Neuronal stem cell (in vitro differentiated cells): Measurements from ENCODE around the gene TXNL4B.

Source experiments
- DNase-seq: peaks from one replicate; pipeline ENCODE4 v3.0.0-alpha.2; 2013; ENCODE audit warnings: low spot score
- H2AFZ ChIP-seq: one replicate; pipeline ENCODE4 v1.6.1; 2013; ENCODE audit warnings: mild to moderate bottlenecking, low read length, inconsistent platforms
- H2AK5ac ChIP-seq: 2 replicates; pipeline ENCODE4 v1.6.1; 2013; ENCODE audit warnings: low read depth, mild to moderate bottlenecking, inconsistent platforms, low read length, moderate library complexity, mixed read lengths
- H2BK120ac ChIP-seq: 2 replicates; pipeline ENCODE4 v1.6.1; 2013; ENCODE audit warnings: low read depth, mild to moderate bottlenecking, inconsistent platforms, low read length, moderate library complexity, mixed read lengths
- H2BK12ac ChIP-seq: one replicate; pipeline ENCODE4 v1.6.1; 2013; ENCODE audit warnings: low read length, inconsistent platforms
- H2BK15ac ChIP-seq: 2 replicates; pipeline ENCODE4 v1.6.1; 2013; ENCODE audit warnings: mild to moderate bottlenecking, low read length, inconsistent platforms, mixed read lengths
- H2BK5ac ChIP-seq: one replicate; pipeline ENCODE4 v1.6.1; 2013; ENCODE audit warnings: inconsistent platforms, mild to moderate bottlenecking, low read length, moderate library complexity
- H3K14ac ChIP-seq: one replicate; pipeline ENCODE4 v1.6.1; 2013; ENCODE audit warnings: low read length, inconsistent platforms
- H3K18ac ChIP-seq: 2 replicates; pipeline ENCODE4 v1.6.1; 2013; ENCODE audit warnings: low read length, inconsistent platforms
- H3K23ac ChIP-seq: 2 replicates; pipeline ENCODE4 v1.6.1; 2013; ENCODE audit warnings: low read depth, mild to moderate bottlenecking, mixed read lengths, low read length, inconsistent platforms; ENCODE audit not compliant: poor library complexity
- H3K27ac ChIP-seq: replicated peaks from 3 replicates; pipeline ENCODE4 v1.5.1; 2013; ENCODE audit warnings: low read length, inconsistent platforms
- H3K27me3 ChIP-seq, 3 experiments: 2 replicates each; pipeline ENCODE4 v1.6.1; 2013; ENCODE audit warnings: low read length in 3 of 3, mild to moderate bottlenecking in 2 of 3, inconsistent platforms in 1 of 3, low read depth in 1 of 3, mixed read lengths in 1 of 3, moderate library complexity in 1 of 3; ENCODE audit not compliant: control insufficient read depth in 3 of 3, insufficient read depth in 3 of 3
- H3K36me3 ChIP-seq, 2 donors: replicated peaks in 1 of 2; 2 replicates each; pipeline ENCODE4 v1.6.1; 2013; ENCODE audit warnings: low read length in 2 of 2; ENCODE audit not compliant: control insufficient read depth in 2 of 2, insufficient read depth in 2 of 2
- H3K4ac ChIP-seq: 2 replicates; pipeline ENCODE4 v1.6.1; 2013; ENCODE audit warnings: inconsistent platforms, mild to moderate bottlenecking, low read length, moderate library complexity
- H3K4me1 ChIP-seq, 2 donors: 1 replicate in 1 of 2; 2 replicates in 1 of 2; pipeline ENCODE4 v1.6.1; 2013; ENCODE audit warnings: low read length in 2 of 2, low read depth in 1 of 2; ENCODE audit not compliant: control insufficient read depth in 2 of 2, insufficient read depth in 1 of 2
- H3K4me2 ChIP-seq: one replicate; pipeline ENCODE4 v1.6.1; 2013; ENCODE audit warnings: mild to moderate bottlenecking, low read length, inconsistent platforms; ENCODE audit not compliant: insufficient read depth, poor library complexity, severe bottlenecking
- H3K4me3 ChIP-seq, 2 donors: 2 replicates each; pipeline ENCODE4 v1.5.1; 2013; ENCODE audit warnings: low read length in 2 of 2, mild to moderate bottlenecking in 2 of 2, inconsistent platforms in 1 of 2, moderate library complexity in 1 of 2
- H3K79me1 ChIP-seq: one replicate; pipeline ENCODE4 v1.6.1; 2013; ENCODE audit warnings: low read depth, mild to moderate bottlenecking, inconsistent platforms, low read length, moderate library complexity
- H3K9ac ChIP-seq: one replicate; pipeline ENCODE4 v1.6.1; 2013; ENCODE audit warnings: mild to moderate bottlenecking, low read depth, low read length, inconsistent platforms; ENCODE audit not compliant: poor library complexity
- H3K9me3 ChIP-seq, 2 donors: replicated peaks in 1 of 2; 2 replicates each; pipeline versions ENCODE3 to v1.6.1; 2013; ENCODE audit warnings: low read length in 2 of 2, mild to moderate bottlenecking in 2 of 2, inconsistent platforms in 1 of 2, low read depth in 1 of 2, mixed read lengths in 1 of 2, moderate library complexity in 1 of 2; ENCODE audit not compliant: control insufficient read depth in 2 of 2, insufficient read depth in 1 of 2
- H4K8ac ChIP-seq: one replicate; pipeline ENCODE4 v1.6.1; 2013; ENCODE audit warnings: low read depth, mild to moderate bottlenecking, inconsistent platforms, low read length, moderate library complexity
- H4K91ac ChIP-seq: one replicate; pipeline ENCODE4 v1.6.1; 2013; ENCODE audit warnings: low read length, low read depth, mild to moderate bottlenecking, inconsistent platforms; ENCODE audit not compliant: poor library complexity
- WGBS, 2 donors: extraction: QIAGEN DNeasy Blood & Tissue Kit; methylation state at CpG; one replicate each; pipeline ENCODE4 v1.1.7; 2013; ENCODE audit warnings: missing lambda C conversion rate in 2 of 2, mixed read lengths in 1 of 2; ENCODE audit not compliant: insufficient read length in 2 of 2, insufficient replicate concordance in 1 of 2; ENCODE audit errors: extremely low coverage in 2 of 2; 5-methylcytosine and 5-hydroxymethylcytosine counted together

The TXNL4B gene

GRCh38 chr16:72066747-72067146 is 26.7 kb downstream of the TXNL4B start:
- H2AK5ac ChIP-seq = no peak overlapping the region
- no peak overlapping the region for H3K14ac ChIP-seq
- no peak overlapping the region for H3K23ac ChIP-seq
- peak overlapping the region; percentile 50 for H2AFZ ChIP-seq
- no peaks in the 10 kb centered on the region for H3K36me3 ChIP-seq
- no peak overlapping the region for H2BK120ac ChIP-seq
- H3K9me3 ChIP-seq = peaks cover 0 to 5% of the 10 kb centered on the region in 2 donors
- H4K8ac ChIP-seq = no peak overlapping the region
- H3K18ac ChIP-seq = no peak overlapping the region
- H3K27ac ChIP-seq = no peak overlapping the region
- no peak overlapping the region for H2BK12ac ChIP-seq
- no peaks in the 10 kb centered on the region for H3K79me1 ChIP-seq
- H3K4me2 ChIP-seq = no peak overlapping the region
- no CpG with 5 or more reads among the region's 1 CpG for WGBS, 2 donors
- H4K91ac ChIP-seq = no peak overlapping the region
- H3K4me3 ChIP-seq = no peak overlapping the region
- H2BK15ac ChIP-seq = no peak overlapping the region
- no peak overlapping the region for H2BK5ac ChIP-seq
- H3K27me3 ChIP-seq = no peaks in the 10 kb centered on the region
- no peaks in the 10 kb centered on the region for H3K4me1 ChIP-seq
- no peak overlapping the region for H3K9ac ChIP-seq
- DNase-seq = peak; percentile 15
- no peak overlapping the region for H3K4ac ChIP-seq

DNA sequence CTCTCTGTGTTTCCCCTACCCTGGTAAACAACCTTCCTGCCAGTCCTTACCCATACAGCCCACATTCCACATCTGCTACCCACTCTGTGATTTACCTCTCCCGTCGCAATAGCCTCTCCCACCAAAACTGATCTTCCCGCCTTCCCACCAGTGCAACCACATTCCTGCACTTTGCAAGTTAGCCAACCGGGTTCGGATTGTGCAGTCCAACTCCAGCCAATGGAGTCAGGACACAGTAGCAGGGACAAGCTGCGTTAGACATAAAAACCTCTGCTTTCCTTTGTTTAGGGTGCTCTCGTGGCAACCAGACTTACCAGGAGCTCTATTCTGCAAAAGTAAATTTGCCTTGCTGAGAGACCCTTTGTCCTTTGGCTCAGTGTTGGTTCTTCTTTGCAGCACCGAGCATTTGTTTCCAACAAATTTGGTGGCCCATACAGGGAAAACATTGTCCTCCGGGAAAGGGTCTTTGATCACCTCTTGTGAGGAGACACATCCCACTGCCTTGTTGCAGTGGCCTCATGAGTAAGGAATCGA is 29.0 kb downstream of the TXNL4B start:
- no peak overlapping the region for H2AFZ ChIP-seq
- no peak overlapping the region for H3K14ac ChIP-seq
- H4K8ac ChIP-seq = no peak overlapping the region
- no peak overlapping the region for H3K4ac ChIP-seq
- H3K23ac ChIP-seq = no peak overlapping the region
- H3K36me3 ChIP-seq = no peaks in the 10 kb centered on the region
- H3K4me3 ChIP-seq = no peak overlapping the region
- no peak overlapping the region for H2BK15ac ChIP-seq
- no CpG with 5 or more reads among the region's 10 CpGs for WGBS, 2 donors
- H3K4me2 ChIP-seq = no peak overlapping the region
- no peak overlapping the region for H2BK120ac ChIP-seq
- H2BK5ac ChIP-seq = no peak overlapping the region
- no peak for DNase-seq
- H3K27ac ChIP-seq = no peak overlapping the region
- no peak overlapping the region for H2BK12ac ChIP-seq
- no peak overlapping the region for H3K18ac ChIP-seq
- H3K27me3 ChIP-seq = no peaks in the 10 kb centered on the region
- no peaks in the 10 kb centered on the region for H3K79me1 ChIP-seq
- H4K91ac ChIP-seq = no peak overlapping the region
- H3K9ac ChIP-seq = no peak overlapping the region
- no peaks in the 10 kb centered on the region for H3K4me1 ChIP-seq
- H3K9me3 ChIP-seq = peaks cover 0 to 5% of the 10 kb centered on the region in 2 donors
- H2AK5ac ChIP-seq = no peak overlapping the region

DNA sequence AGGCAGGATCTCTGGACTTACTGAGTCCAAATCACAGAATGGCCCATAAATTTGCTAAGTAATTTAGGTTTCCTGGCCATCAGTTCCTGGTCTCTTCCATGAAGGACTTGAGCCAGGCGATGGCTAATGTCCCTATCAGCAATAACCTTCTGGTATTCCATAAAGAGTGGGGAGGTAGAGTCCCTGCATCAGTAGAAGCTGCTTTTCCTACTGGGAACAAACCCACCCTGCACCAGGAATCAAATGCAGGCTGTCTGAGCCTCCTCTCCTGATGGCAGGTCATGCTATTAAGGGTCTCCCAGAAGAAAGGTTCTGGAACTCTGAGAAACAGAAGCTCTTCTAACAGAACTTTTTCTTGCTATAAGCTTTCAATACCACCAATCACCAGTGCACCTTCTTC is 31.9 kb downstream of the TXNL4B start:
- no peak overlapping the region for H4K91ac ChIP-seq
- H3K4ac ChIP-seq = no peak overlapping the region
- H3K27me3 ChIP-seq = no peaks in the 10 kb centered on the region
- H3K79me1 ChIP-seq = no peaks in the 10 kb centered on the region
- H3K18ac ChIP-seq = no peak overlapping the region
- H3K9me3 ChIP-seq = peaks cover 0 to 5% of the 10 kb centered on the region in 2 donors
- H4K8ac ChIP-seq = no peak overlapping the region
- H3K23ac ChIP-seq = no peak overlapping the region
- no peak overlapping the region for H2BK5ac ChIP-seq
- no peak overlapping the region for H3K14ac ChIP-seq
- no peak overlapping the region for H2BK15ac ChIP-seq
- no peak overlapping the region for H3K4me2 ChIP-seq
- H3K4me1 ChIP-seq = no peaks in the 10 kb centered on the region
- H2AFZ ChIP-seq = no peak overlapping the region
- no peak overlapping the region for H3K9ac ChIP-seq
- H3K27ac ChIP-seq = no peak overlapping the region
- H3K36me3 ChIP-seq = no peaks in the 10 kb centered on the region
- DNase-seq = no peak
- no peak overlapping the region for H2BK120ac ChIP-seq
- H3K4me3 ChIP-seq = no peak overlapping the region
- H2AK5ac ChIP-seq = no peak overlapping the region
- no CpG with 5 or more reads among the region's 1 CpG for WGBS, 2 donors
- no peak overlapping the region for H2BK12ac ChIP-seq

DNA sequence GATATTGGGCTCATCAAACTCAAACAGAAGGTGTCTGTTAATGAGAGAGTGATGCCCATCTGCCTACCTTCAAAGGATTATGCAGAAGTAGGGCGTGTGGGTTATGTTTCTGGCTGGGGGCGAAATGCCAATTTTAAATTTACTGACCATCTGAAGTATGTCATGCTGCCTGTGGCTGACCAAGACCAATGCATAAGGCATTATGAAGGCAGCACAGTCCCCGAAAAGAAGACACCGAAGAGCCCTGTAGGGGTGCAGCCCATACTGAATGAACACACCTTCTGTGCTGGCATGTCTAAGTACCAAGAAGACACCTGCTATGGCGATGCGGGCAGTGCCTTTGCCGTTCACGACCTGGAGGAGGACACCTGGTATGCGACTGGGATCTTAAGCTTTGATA is 33.0 kb downstream of the TXNL4B start:
- Histone ChIP-seq H3K23ac (no peak overlapping the region), H4K8ac (no peak overlapping the region), H3K4me1 (no peaks in the 10 kb centered on the region), H3K4me3 (no peak overlapping the region), H3K27me3 (no peaks in the 10 kb centered on the region), H3K9ac (no peak overlapping the region), H3K18ac (no peak overlapping the region), H3K14ac (no peak overlapping the region), H3K4ac (no peak overlapping the region), H3K36me3 (no peaks in the 10 kb centered on the region), H2BK15ac (no peak overlapping the region), H2BK5ac (no peak overlapping the region), H3K9me3 (peaks cover 0 to 5% of the 10 kb centered on the region in 2 donors), H3K27ac (no peak overlapping the region), H4K91ac (no peak overlapping the region), H2AK5ac (no peak overlapping the region), H2BK120ac (no peak overlapping the region), H2BK12ac (no peak overlapping the region), H2AFZ (no peak overlapping the region), H3K4me2 (no peak overlapping the region), H3K79me1 (no peaks in the 10 kb centered on the region)
- no peak for DNase-seq
- WGBS, 2 donors = no CpG with 5 or more reads among the region's 9 CpGs
